GM10847 (cell line): Measurements from ENCODE around the gene MAD2L2.

ENCODE experiments used
- POLR2A ChIP-seq: IDR thresholded peaks from 2 replicates; pipeline ENCODE4 v1.6.1; 2011; ENCODE audit not compliant: insufficient read length; ENCODE audit errors: extremely low read depth

Gene MAD2L2

GRCh38 chr1:11653101-11653860 lies 27.7 kb downstream of the MAD2L2 start:
- TF ChIP-seq POLR2A = no peak

- TF ChIP-seq POLR2A = no peak
Observed at GRCh38 chr1:11652203-11652780, 28.7 kb downstream of the MAD2L2 start.

- TF ChIP-seq POLR2A = no peak
Observed at GRCh38 chr1:11651017-11651416, 29.9 kb downstream of the MAD2L2 start.

GRCh38 chr1:11650331-11650991 lies 30.5 kb downstream of the MAD2L2 start:
- TF ChIP-seq POLR2A = no peak

GRCh38 chr1:11649624-11650330 lies 31.2 kb downstream of the MAD2L2 start:
- TF ChIP-seq POLR2A = no peak

GRCh38 chr1:11649237-11649623 lies 31.7 kb downstream of the MAD2L2 start:
- TF ChIP-seq POLR2A = no peak

GRCh38 chr1:11648732-11649158 lies 32.2 kb downstream of the MAD2L2 start:
- TF ChIP-seq POLR2A = no peak

- no peak for TF ChIP-seq POLR2A
Observed at GRCh38 chr1:11648039-11648438, 32.9 kb downstream of the MAD2L2 start.

- TF ChIP-seq POLR2A = no peak
Observed at GRCh38 chr1:11647333-11647732, 33.6 kb downstream of the MAD2L2 start.

GRCh38 chr1:11646317-11646716 lies 34.6 kb downstream of the MAD2L2 start:
- TF ChIP-seq POLR2A = no peak

- no peak for TF ChIP-seq POLR2A
Observed at GRCh38 chr1:11645670-11646265, 35.2 kb downstream of the MAD2L2 start.

GRCh38 chr1:11645270-11645669 lies 35.7 kb downstream of the MAD2L2 start:
- no peak for TF ChIP-seq POLR2A

- no peak for TF ChIP-seq POLR2A
Observed at GRCh38 chr1:11643782-11644181, 37.2 kb downstream of the MAD2L2 start.

- no peak for TF ChIP-seq POLR2A
Observed at GRCh38 chr1:11641776-11642305, 39.1 kb downstream of the MAD2L2 start.

GRCh38 chr1:11640944-11641343 lies 40.0 kb downstream of the MAD2L2 start:
- no peak for TF ChIP-seq POLR2A
